IMR-90 (cell line): ENCODE results near the gene ALLC.

Experiments
- BHLHE40 ChIP-seq: fragments of 150-350 bp; IDR thresholded peaks from 2 replicates; pipeline ENCODE4 v1.6.1; 2016; ENCODE audit warnings: mild to moderate bottlenecking, low read depth, low read length
- CEBPB ChIP-seq: IDR thresholded peaks from 2 replicates; pipeline ENCODE4 v1.6.1; 2012; ENCODE audit warnings: low read depth, low read length, improper control_type of control experiment
- CHD1 ChIP-seq: IDR thresholded peaks from 2 replicates; pipeline ENCODE4 v1.6.1; 2012; ENCODE audit warnings: low read depth, low read length, improper control_type of control experiment
- CTCF ChIP-seq: conservative IDR thresholded peaks from 2 replicates; pipeline ENCODE4 v1.5.1; 2012; ENCODE audit warnings: mild to moderate bottlenecking, low read depth, low read length, improper control_type of control experiment
- MAFK ChIP-seq: IDR thresholded peaks from 2 replicates; pipeline ENCODE4 v1.6.1; 2012; ENCODE audit warnings: low read depth, low read length, improper control_type of control experiment
- MXI1 ChIP-seq: IDR thresholded peaks from 2 replicates; pipeline ENCODE4 v1.6.1; 2012; ENCODE audit warnings: low read depth, mild to moderate bottlenecking, low read length, moderate library complexity, borderline replicate concordance
- NFE2L2 ChIP-seq: fragments of 150-350 bp; IDR thresholded peaks from 2 replicates; pipeline ENCODE4 v1.6.1; 2016; ENCODE audit warnings: low read depth, mild to moderate bottlenecking, low read length
- POLR2A ChIP-seq: IDR thresholded peaks from 2 replicates; pipeline ENCODE4 v1.6.1; 2012; ENCODE audit warnings: mild to moderate bottlenecking, low read depth, low read length
- RAD21 ChIP-seq: IDR thresholded peaks from 2 replicates; pipeline ENCODE4 v1.6.1; 2012; ENCODE audit warnings: low read length, improper control_type of control experiment
- RCOR1 ChIP-seq: IDR thresholded peaks from 2 replicates; pipeline ENCODE4 v1.6.1; 2012; ENCODE audit warnings: mild to moderate bottlenecking, low read length, improper control_type of control experiment; ENCODE audit not compliant: insufficient replicate concordance
- RFX5 ChIP-seq: IDR thresholded peaks from 2 replicates; pipeline ENCODE4 v1.8.0; 2012; ENCODE audit warnings: low read depth, mild to moderate bottlenecking, low read length, moderate library complexity
- SMC3 ChIP-seq: fragments of 150-350 bp; IDR thresholded peaks from 2 replicates; pipeline ENCODE4 v1.6.1; 2016; ENCODE audit warnings: low read depth, mild to moderate bottlenecking, antibody characterized with exemption, low read length, moderate library complexity

DNA sequence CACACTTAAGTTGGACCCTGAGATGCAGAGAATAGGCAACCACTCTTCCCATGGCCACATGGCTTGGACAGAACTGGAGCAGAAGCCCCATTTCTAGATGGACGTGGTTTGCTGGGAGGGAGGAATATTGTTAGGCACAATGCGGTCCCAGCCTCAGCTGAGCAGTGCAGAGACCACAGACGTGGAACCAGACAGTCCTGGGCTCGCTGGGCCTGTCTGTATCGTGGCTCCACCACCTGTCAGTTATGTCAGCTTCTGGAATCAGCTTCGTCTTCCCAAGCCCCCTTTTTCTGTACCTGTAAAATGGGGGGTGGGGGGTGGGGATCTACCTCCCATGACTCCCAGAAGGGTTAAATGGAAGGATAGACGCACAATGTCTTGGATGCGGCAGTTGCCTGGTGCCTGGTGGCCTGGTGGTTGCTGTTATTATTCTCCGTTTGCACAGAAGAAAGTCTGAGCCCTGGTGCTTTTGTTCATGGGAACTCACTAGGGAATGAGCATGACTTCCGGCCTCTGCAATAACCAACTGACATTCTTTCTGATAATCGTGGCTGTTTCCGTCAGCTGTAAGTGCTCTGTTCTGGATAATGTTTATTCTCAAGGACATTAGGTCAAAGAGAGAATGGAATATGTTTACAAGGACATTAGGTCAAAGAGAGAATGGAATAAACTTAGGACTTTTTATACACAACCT is 31.7 kb upstream of the ALLC start:
- TF ChIP-seq CTCF (no peak), SMC3 (no peak), RFX5 (no peak), RCOR1 (no peak), NFE2L2 (no peak), MXI1 (no peak), POLR2A (no peak), BHLHE40 (no peak), MAFK (no peak), RAD21 (no peak), CHD1 (no peak), CEBPB (no peak)
